Camera-type eye (tissue), 1 donor: ENCODE data around the gene SART1. TPM values are rescaled to one million over a fixed set of nuclear protein-coding genes. Genes with fewer than 3 reads are reported as not detected.

Experiments used
- total RNA-seq: library from RNA; depleted of rRNA; stranded (reverse); fragments of >200 nt; gene quantifications from one replicate; pipeline ENCODE4 v1.2.3, GENCODE V29; 2014

The SART1 gene
- 55.1 TPM for total RNA-seq

DNA sequence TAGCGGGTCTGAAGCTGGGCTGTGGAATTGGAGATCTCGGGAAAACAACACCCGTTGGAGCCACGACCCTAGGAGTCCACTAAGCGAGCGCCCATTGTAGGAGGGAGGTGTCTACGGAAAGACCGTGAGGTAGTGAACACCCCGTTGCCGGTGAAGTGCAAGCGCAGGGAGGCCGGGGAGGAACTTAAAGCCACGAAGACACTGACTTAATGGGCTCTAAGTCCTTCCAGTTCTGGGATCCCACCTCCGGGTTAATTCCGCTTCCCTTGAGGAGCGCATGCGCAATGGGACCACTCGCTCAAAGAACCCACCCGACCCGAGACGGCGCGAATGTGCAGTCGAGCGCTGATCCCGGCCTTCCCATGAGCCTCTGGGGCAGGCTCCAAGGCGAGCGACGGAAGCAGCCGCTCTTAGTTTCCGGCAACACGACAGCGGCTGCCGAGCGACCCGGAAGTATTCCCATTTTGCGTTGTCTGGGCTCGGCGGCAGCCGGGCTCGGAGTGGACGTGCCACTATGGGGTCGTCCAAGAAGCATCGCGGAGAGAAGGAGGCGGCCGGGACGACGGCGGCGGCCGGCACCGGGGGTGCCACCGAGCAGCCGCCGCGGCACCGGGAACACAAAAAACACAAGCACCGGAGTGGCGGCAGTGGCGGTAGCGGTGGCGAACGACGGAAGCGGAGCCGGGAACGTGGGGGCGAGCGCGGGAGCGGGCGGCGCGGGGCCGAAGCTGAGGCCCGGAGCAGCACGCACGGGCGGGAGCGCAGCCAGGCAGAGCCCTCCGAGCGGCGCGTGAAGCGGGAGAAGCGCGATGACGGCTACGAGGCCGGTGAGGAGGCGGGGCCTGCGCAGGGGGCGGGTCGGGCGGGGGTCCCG is at the start of gene SART1:
Gene SART1, plus strand, starts transcription at position 468 of the 874 bp plus-strand sequence. Its CDS starts 47 bp downstream, at position 515.

GRCh38 chr11:65918211-65919140 is 43.1 kb upstream of the SART1 start, which contains the start of gene C11orf68:
TSS of gene C11orf68 (minus strand) at chr11:65919062. CDS start at chr11:65919031, 31 bp downstream.

DNA sequence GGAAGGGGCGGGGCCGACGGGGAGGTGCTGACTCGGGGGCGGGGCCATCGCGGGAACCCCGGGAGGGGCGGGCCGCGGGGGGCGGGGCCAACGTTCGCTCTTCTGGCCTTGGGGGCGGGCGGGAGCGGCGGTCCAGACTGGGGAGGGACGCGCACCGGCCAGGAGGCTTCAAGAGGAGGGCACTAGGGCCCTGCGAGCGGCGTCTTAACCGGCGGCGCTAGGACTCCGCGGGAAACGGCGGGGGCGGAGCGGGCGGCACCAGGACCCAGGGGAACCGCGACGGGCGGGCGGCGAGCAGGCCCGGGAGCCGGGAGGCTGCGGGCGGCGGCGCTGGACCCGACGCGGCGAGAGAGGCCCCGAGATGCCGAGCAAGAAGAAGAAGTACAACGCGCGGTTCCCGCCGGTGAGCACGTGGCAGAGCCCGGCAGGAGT is 42.4 kb upstream of the SART1 start, which contains the start of gene DRAP1:
Gene DRAP1, plus strand, starts transcription at position 286 of the 432 bp plus-strand sequence. Its CDS starts 76 bp downstream, at position 362.

GRCh38 chr11:65945430-65945911 is 16.1 kb upstream of the SART1 start, which contains the start of gene TSGA10IP:
TSS of gene TSGA10IP (plus strand) at chr11:65945480. CDS start at chr11:65945676, 196 bp downstream.

GRCh38 chr11:66001942-66002647 is 40.6 kb downstream of the SART1 start, which contains the start of the genes BANF1 and EIF1AD:
TSS of gene BANF1 (plus strand) at chr11:66002503. CDS start at chr11:66003251, 748 bp downstream.
TSS of gene EIF1AD (minus strand) at chr11:66002157. CDS start at chr11:66000389, 1,768 bp downstream.

GRCh38 chr11:66011785-66012303 is 50.3 kb downstream of the SART1 start, which contains the start of gene CST6:
TSS of gene CST6 (plus strand) at chr11:66012008. CDS start at chr11:66012045, 37 bp downstream.

DNA sequence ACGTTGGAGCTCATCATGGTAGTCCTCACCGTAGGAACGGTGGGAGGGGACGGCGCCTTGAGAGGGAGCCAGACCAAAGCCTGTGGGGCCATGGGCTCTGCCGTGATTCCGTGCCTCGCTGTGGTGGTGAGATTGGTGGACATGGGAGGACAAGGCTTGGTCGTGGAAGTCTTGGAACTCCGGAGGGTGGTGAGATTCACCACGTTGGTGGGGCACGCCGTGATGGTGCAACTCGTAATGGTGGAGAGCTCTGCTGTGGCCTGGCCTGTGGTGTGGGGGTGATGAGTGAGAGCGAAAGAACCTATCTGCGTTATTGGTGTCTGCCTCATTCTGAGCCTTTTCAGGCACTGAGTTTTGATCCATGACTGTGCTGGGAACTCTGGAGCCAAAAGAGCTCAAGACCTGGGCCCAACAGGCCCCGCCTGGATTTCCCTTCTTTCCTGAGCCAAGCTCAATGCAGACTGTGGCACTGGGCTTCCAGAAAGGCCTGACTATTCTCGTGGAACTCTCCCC is 64.5 kb downstream of the SART1 start, which contains the start of gene CATSPER1:
Gene CATSPER1, minus strand, starts transcription at position 463 of the 513 bp plus-strand sequence. Its CDS starts 100 bp downstream, at position 363.

Other genes starting within 250 kb of the SART1 start
- 58.7 TPM for gene KAT5, start 249.5 kb upstream of the SART1 start, total RNA-seq
- gene RNASEH2C, start 240.9 kb upstream of the SART1 start, total RNA-seq, result 38.4 TPM
- gene AP5B1, start 180.8 kb upstream of the SART1 start, total RNA-seq, result 8.6 TPM
- 0.49 TPM for gene OVOL1, start 174.7 kb upstream of the SART1 start, total RNA-seq
- 3.1 TPM for gene SNX32, start 127.8 kb upstream of the SART1 start, total RNA-seq
- 451 TPM for gene CFL1, start 103.6 kb upstream of the SART1 start, total RNA-seq
- gene MUS81, start 101.3 kb upstream of the SART1 start, total RNA-seq, result 42.3 TPM
- 65.5 TPM for gene EFEMP2, start 88.9 kb upstream of the SART1 start, total RNA-seq
- 0.77 TPM for gene CTSW, start 81.9 kb upstream of the SART1 start, total RNA-seq
- 67.0 TPM for gene FIBP, start 73.3 kb upstream of the SART1 start, total RNA-seq
- gene CCDC85B, start 71.1 kb upstream of the SART1 start, total RNA-seq, result 21.2 TPM
- gene FOSL1, start 61.3 kb upstream of the SART1 start, total RNA-seq, result not detected
- 19.1 TPM for gene C11orf68, start 42.7 kb upstream of the SART1 start, total RNA-seq
- gene DRAP1, start 42.3 kb upstream of the SART1 start, total RNA-seq, result 54.6 TPM
- not detected for gene TSGA10IP, start 16.3 kb upstream of the SART1 start, total RNA-seq
- gene EIF1AD, start 40.4 kb downstream of the SART1 start, total RNA-seq, result 34.6 TPM
- 17.2 TPM for gene BANF1, start 40.8 kb downstream of the SART1 start, total RNA-seq
- gene CST6, start 50.3 kb downstream of the SART1 start, total RNA-seq, result not detected
- not detected for gene CATSPER1, start 64.7 kb downstream of the SART1 start, total RNA-seq
- 8.4 TPM for gene GAL3ST3, start 87.4 kb downstream of the SART1 start, total RNA-seq
- gene SF3B2, start 90.6 kb downstream of the SART1 start, total RNA-seq, result 125 TPM
- 49.3 TPM for gene PACS1, start 108.5 kb downstream of the SART1 start, total RNA-seq